GM18868 (cell line): Measurements from ENCODE around the gene HMGB1.
"Not testable (repeated sequence)": the region's sequence is repeated elsewhere in the genome, so short reads cannot be mapped to it uniquely, and the experiment has no call there.

ENCODE experiments used
- ATAC-seq: cut with Tn5 transposase; IDR thresholded peaks from one replicate; pipeline ENCODE4 v1.9.1; 2021; ENCODE audit warnings: mild to moderate bottlenecking, moderate library complexity; ENCODE audit not compliant: unreplicated experiment

Gene HMGB1

DNA sequence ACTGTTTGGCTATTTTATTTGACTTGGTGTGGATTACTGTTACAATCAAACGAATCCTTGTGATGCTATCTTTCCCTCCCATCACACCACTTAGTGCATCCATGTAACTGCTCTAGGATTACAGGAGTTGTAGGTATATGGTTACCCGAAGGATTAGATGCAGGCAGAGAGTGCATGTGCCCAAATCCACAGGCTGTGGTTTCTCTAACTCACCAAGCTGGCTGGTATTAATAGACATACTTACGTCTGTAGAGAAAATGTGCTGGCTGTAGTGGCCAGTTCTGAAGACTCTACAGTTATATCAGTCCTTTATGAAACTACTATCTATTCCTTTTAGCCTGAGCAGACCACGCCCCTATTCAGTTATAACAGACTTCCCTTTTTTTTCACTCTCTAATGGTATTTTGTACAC is 1.1 kb upstream of the HMGB1 start:
- no peak for ATAC-seq

DNA sequence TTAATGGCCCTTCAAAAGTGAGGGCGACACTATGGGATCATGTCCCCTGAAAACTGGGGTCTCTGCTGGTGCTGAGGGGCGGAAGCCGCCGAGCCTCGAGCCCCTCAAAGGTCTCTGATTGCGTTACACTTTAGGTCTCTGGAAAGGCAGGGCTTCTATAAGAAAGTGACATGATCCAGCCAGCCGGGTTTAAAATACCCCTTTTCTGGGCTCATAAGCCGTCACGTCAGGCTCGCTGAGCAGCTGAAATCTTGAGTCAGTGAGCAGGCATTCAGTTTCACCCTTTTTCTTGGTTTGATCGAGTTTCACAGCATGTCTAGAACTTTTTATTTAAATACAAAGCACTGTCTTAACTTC is 600 bp upstream of the HMGB1 start:
- no peak for ATAC-seq

DNA sequence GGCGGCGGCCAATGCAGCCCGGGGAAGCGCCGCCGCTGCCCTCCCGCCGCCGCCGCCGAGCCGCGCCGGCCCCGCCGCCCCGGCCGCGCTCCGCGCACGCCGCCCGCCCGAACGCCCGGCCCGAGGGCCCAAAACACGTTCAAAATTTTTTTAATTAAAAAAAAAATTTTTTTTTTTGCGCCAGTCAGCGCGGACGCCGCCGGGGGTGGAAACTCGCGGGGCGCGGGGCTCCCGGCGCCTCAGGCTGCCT is 468 bp downstream of the HMGB1 start:
- no peak for ATAC-seq

DNA sequence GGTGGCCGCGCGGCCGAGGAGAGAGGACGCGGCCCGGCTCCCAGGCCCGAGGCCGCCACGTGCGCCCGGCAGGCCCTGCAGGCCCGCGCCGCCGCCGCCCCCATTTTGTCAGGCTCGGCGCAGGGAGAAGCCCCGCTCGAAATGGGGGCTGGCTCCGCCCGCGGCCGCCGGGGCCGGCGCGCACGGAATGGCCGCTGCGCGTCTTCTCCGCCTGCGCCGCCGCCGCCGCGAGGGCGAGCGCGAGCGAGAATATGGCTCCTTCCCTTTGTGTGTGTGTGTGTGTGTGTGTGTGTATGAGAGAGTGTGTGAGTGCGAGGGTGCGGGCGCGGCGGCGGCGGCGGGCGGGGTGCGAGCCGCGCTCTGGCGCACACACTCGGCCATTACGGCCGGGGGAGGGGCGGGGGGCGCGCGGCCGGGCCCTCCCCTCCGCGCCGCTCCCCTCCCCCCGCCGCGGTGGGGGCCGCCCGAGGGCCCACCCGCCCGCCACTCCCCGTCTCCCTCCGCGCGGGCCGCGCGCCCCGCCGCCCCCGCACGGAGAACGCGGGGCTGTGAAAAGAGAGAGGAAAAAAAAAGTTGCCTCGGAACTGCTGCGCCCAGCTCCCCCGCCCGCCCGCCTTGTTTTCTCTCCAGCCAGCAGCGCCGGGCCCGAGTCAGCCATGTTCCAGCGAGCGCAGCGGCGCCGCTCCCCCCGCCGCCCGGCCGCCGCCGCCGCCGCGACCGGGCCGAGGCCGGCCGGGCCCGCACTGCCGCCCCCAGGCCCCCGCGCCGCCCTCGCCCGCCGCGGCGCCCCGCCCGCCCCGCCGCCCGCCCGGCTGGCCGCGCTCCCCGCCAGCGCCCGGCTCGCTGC is 1.0 kb downstream of the HMGB1 start:
- peak; percentile 31 for ATAC-seq

DNA sequence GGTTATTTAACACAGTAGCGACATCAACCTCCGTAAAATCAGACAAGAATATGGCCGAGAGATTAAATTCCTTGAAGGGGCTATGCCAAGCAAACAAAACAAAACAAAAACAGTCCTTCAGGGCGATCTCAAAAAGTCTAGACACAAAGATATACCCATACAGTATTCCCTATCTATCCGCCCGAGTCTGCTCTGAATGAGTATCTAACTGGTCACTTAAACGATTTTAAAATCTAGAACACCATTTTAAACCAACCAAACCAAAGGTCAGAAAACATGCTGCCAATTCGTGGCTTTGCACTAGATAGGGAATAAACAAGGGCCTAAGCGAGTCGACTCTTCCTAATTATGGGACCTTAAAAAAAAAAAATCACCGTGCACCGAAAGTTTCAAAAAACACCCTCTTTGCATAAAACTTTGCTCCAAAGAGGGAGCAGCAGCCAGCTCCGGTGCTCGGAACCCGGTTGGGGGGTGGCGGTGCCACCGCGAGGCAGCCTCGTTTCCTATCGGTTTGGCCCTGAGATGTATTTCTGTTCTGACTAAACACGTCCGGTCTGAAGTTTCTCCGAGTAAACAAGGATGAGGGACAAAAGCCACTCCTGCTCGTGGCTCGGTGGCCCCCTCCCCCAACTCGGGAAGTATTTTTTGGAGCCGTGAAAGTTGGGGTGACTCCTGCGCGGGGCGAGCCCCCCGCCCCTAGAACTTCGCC is 1.8 kb downstream of the HMGB1 start:
- ATAC-seq = peak; percentile 23

DNA sequence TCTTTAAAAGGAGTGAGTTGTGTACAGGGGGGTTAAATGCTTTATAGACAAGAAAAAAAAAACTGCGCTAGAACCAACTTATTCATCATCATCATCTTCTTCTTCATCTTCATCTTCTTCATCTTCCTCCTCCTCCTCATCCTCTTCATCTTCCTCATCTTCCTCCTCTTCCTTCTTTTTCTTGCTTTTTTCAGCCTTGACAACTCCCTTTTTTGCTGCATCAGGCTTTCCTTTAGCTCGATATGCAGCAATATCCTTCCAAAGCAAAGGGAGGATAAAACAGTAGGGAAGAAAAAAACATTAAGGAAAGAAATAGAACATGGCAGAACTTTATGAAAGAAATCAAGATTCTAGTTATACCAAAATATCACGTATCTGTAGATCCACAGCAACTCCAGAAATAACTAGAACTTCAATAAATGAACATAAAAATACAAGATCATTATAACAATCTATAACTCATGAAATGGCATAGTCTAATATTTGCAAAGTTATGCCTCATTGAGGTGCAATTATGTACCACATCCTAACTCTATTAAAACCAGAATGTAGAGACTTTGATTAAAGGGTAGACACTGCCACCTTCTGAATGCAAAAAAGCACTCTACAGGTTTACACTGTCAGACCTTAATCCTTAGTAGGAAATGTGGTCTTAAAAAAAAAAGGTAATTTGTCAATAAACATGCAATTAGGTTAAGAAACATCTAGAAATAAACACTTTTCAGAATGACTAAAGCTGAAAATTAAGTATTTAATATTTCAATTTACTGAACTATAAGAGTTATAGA is 4.3 kb downstream of the HMGB1 start:
- ATAC-seq = not testable (repeated sequence)

DNA sequence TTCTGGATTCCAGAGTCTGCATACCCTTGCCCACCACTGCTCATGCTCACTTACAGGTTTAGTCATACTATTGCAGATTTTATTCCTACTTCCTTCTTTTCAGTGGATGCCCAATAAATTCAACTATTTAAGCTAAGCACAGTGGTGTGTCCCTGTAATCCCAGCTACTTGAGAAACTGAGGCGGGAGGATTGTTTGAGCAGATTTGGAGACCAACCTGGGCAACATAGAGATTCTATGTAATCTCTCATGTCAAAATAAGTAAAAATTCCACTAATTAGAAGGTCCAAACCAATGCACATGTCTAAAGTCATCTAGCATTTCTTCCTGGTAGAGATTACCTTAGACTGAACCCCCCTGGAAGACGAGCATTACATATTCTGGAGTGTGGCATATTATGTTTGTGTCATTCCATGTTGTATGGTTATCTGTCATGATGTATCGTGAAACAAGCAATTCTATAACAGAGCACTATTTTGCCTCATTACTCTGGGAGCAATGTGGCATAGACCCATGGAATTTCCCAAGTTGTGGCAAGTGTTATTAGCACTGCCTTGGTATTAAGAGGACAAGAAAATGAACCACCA is 8.3 kb downstream of the HMGB1 start:
- no peak for ATAC-seq

DNA sequence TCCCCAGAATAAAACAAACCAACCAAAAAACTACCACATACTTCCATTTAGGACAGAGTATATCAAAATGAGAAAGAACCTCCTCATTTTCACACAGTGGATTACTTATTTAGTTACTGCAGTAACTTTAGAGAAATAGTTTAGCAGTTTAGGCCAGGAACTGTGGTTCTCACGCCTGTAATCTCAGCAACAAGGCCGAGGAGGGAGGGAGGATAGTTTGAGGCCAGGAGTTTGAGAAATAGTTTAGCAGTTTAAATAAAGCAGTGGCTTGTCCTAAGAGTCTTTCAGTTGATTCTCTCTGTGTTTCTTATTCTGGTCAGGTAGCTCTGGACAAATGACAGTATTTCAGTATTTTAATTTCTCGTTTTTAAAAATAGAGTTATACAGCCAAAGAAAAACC is 9.4 kb downstream of the HMGB1 start:
- no peak for ATAC-seq

DNA sequence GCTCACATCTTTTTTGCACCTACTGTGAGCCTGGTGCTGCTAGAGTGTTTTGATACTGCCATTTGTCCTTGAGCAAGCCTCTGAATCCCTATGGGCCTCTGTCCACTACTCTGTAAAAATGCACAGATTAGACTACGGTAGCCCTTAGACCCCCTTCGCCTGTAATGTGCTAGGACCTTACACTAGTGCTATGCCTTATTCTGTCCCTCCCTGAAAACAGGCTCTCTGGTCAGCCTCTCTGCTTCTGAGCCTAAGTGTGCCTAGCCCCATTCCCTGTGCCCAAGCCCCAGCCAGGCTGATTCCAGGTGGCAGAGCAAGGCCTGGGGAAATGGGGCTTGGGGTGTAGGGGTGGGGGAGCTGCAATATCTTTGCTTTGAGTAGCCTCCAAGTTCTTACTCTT is 10.7 kb downstream of the HMGB1 start:
- ATAC-seq = no peak

DNA sequence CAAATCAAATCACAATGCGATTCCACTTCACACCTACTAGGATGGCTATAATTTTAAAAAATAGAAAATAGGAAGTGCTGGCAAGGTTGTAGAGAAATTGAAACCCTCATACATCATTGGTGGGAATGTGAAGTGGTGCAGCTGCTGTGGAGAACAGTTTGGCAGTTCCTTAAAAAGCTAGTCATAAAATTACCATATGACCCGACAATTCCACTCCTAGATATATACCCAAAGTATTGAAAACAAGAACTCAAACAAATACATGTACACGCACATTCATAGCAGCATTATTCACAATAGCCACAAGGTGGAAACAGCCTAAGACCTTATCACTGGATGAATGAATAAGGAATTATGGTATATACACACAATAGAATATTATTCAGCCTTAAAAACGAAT is 12.0 kb downstream of the HMGB1 start:
- ATAC-seq = no peak

DNA sequence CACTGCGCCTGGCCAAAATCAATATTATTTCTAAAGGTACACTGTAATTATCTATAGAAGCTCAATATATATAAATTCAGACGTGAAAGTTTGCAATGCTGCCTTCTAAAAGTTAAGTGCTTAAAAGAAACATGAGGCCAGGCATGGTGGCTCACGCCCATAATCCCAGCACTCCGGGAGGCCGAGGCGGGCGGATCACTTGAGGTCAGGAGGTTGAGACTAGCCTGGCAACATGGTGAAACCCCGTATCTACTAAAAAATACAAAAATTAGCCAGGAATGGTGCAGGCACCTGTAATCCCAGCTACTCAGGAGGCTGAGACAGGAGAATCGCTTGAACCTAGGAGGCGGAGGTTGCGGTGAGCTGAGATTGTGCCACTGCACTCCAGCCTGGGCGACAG is 14.3 kb downstream of the HMGB1 start:
- not testable (repeated sequence) for ATAC-seq

DNA sequence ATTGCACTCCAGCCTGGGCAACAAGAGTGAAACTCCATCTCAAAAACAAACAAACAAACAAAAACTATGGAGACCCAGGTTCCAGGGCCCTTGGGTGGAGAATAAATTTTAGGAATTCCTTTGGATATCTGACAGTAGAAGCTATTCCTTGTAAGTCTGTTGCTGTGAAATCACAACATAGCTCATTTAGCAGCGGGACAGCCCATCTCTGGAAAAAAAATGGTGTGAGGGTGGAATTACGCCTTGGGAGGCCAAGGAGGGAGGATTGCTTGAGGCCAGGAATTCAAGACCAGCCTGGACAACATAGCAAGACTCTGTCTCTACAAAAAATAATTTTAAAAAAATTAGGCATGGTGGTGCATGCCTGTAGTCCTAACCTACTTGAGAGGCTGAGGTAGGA is 15.7 kb downstream of the HMGB1 start:
- no peak for ATAC-seq

DNA sequence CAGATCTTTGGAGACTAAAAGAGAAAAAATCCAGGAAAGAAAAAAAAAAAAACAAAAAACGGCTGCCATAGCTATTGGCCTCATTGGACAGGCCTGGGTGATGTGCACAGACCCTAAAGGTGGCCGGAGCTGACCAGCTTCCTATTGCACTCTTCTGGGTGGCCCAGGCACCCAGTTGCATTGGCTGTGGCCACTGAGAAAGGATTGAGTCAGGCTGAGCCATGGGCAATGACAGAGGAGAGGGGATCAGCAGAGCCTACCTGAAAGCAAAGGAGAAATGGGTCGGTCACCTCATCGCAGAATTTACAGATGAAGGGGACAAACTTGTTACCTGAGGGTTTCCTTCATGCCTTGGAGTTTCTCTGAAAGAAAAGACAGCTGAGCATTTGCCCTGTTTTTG is 17.3 kb downstream of the HMGB1 start:
- no peak for ATAC-seq

DNA sequence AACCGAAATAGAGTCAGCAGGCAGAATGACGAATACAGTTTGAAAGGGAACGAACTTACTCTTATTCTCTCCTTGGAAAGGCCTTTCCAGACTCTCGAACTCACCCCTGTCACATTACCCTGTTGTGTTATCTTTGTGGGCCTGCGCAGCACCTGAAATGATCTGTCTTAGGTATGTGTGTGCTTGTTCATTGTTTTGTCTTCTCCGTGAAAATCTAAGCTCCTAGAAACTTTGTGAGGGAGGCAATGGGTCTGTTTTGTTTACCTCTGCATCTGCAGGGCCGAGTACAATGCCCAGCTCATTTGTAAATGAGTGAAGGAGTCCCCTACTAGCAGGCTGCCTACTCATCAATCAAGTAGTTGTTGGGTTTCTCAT is 19.6 kb downstream of the HMGB1 start:
- ATAC-seq = peak; percentile 4

DNA sequence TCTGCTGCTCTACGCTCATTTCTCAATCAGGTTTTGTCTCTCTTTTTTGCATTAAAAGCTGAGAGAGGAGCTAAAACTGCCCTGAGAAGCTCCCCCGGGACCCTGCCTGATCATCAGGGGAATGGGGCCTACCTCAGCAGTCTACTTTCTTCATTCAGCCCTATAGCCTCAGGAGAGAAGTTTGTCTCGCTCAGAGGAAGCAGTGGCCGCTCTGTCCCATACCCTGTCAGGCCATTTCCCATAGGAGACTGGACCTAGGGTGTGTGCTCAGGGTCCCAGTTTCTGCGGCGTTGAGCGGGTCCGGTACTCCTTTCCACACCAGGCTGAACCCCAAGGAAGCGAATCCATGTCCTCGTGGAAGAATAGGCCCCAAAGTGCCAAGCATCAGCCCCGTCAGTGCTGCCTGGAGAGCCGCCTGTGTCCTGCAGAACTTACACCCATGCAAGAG is 21.8 kb downstream of the HMGB1 start:
- peak; percentile 44 for ATAC-seq

DNA sequence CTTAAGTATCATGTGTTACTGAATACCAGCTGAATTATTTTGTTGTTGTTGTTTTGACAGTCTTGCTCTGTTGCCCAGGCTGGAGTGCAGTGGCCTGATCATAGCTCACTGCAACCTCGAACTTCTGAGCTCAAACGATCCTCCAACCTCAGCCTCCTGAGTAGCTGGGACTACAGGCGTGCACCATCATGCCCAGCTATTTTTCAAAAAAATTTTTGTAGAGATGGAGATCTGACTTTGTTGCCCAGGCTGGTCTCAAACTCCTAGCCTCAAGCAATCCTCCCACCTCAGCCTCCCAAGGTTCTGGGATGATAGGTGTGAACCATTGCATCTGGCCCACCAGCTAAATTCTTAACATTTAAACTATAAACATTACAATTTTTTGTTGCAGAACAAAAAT is 22.2 kb downstream of the HMGB1 start:
- ATAC-seq = not testable (repeated sequence)

DNA sequence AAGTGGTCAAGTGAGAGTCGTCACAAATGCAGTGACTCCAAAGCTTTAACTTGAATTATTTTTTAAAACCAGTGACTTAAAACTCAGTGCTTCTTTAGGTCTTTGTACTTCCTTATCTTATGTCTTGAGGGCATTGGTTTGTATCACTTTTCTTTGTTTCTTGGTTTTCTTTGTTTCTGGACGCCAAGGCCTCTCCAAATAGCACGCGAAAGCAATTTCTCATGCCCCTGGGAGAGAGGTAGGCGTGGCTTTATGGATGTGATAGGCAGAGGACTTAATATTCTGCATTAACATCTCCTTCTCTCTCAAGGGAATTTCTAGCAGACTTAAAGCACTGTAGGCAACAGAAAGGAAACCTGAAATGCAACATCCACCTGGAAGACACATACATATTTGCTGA is 22.8 kb downstream of the HMGB1 start:
- ATAC-seq = no peak

DNA sequence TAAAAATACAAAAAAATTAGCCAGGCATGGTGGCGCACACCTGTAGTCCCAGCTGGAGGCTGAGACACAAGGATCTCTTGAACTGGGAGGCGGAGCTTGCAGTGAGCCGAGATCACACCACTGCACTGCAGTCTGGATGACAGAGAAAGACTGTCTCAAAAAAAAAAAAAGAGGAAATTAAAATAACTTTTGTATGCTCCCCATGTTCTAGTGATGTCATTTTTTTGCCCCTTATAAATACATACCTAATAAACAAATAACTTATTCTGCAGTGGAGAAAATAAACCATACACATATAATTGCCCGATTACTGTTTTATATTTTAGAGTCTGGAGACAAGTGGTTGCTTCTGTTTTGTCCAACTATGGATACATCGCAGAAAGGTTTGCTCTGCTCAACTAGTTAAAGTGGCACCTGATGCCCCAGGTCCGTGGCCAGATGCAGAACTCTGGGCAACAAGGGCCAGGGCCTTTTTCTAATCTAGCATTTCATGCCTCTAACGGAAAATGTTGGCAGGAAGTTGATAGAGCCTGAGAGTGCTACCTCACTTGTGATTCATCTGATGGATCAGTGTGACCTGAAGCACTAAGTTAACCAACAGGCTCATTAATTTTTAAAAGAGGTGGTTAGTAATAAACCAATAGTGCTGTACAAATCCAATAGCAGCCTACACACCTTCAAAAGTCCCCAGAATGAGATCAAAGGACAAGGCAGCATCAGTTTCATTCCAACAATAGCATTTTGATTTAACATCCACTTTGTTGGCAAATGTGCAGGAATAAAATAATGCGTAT is 24.6 kb downstream of the HMGB1 start:
- no peak for ATAC-seq

DNA sequence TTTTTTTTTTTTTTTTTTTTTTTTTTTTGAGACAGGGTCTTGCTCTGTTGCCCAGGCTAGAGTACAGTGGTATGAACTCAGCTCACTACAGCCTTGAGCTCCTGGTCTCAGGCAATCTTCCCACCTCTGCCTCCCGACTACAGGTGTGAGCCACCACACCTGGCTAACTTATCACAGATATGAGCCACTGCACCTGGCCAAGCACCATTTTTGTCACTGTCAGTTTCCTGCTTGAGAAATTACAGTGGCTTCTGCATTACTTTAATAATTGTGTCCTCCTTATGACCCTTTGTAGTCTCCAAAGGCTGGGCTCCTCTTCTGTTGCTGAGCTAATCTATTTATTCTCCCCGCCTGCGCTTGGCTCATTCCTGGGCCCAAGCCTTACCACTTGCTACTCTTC is 27.4 kb downstream of the HMGB1 start:
- no peak for ATAC-seq

DNA sequence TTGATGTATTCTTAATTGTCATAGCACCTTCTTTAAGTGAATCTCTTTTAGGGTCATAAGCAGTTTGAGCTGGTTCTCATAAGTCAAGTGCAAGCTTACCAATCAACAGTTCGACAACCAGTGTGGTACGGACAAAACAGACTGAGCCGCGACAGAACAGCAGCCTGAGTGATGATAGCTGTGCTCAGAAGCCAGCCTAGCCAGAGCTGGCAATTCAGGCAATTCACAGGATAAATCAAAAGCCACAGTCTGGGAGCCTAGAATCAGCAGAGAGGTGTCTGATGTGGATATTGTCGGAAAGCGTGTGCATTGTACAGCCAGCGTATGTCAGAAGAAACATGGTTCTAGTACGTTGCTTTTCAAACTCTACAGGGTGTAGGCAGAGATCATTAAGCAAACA is 28.6 kb downstream of the HMGB1 start:
- no peak for ATAC-seq

DNA sequence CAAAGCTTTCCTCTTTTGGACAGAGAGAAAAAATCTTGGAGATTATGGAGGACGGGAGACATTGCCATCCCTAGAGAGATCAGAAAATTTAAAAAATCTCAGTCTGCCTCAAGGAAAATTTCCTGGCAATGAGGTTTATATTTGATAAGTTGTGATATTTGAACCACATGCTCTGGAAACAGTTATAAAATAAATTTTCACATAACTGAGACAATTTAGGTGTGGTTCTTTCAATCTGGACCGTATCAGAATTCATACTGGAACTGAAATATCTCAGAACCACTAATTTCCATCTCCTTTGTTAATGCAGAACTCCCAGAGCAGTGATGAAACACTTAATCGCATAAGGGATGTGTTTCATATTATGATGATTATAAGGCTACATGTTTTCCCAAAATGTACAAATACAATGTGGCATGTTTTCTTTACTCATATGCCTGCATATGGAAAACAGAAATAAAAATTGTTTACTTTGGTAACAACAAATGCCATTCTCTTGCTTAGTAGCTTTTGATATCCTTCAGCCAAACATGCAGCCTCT is 29.8 kb downstream of the HMGB1 start:
- ATAC-seq = no peak
